AG09309 (cell line): ENCODE measurements around the gene MRGPRG.

Experiments
- DNase-seq: peaks from one replicate; pipeline ENCODE4 v3.0.0-alpha.2; 2010; ENCODE audit warnings: low read depth
- H3K4me3 ChIP-seq: 2 replicates; pipeline ENCODE4 v1.5.1; 2011; ENCODE audit warnings: mild to moderate bottlenecking, low read depth, low read length, moderate library complexity; ENCODE audit not compliant: control insufficient read depth
- TF ChIP-seq, protein P1 (sequence below): IDR thresholded peaks from 2 replicates; pipeline ENCODE4 v1.5.1; 2011; ENCODE audit warnings: mild to moderate bottlenecking, low read depth, low read length, inconsistent platforms; ENCODE audit not compliant: insufficient read depth, control insufficient read depth; ENCODE audit errors: missing control alignments

Gene MRGPRG

GRCh38 chr11:3234846-3235245, 16.2 kb upstream of the MRGPRG start:
- DNase-seq: no peak
- H3K4me3 ChIP-seq: no peak overlapping the region
- TF ChIP-seq, protein P1, sequence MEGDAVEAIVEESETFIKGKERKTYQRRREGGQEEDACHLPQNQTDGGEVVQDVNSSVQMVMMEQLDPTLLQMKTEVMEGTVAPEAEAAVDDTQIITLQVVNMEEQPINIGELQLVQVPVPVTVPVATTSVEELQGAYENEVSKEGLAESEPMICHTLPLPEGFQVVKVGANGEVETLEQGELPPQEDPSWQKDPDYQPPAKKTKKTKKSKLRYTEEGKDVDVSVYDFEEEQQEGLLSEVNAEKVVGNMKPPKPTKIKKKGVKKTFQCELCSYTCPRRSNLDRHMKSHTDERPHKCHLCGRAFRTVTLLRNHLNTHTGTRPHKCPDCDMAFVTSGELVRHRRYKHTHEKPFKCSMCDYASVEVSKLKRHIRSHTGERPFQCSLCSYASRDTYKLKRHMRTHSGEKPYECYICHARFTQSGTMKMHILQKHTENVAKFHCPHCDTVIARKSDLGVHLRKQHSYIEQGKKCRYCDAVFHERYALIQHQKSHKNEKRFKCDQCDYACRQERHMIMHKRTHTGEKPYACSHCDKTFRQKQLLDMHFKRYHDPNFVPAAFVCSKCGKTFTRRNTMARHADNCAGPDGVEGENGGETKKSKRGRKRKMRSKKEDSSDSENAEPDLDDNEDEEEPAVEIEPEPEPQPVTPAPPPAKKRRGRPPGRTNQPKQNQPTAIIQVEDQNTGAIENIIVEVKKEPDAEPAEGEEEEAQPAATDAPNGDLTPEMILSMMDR: no peak

DNA sequence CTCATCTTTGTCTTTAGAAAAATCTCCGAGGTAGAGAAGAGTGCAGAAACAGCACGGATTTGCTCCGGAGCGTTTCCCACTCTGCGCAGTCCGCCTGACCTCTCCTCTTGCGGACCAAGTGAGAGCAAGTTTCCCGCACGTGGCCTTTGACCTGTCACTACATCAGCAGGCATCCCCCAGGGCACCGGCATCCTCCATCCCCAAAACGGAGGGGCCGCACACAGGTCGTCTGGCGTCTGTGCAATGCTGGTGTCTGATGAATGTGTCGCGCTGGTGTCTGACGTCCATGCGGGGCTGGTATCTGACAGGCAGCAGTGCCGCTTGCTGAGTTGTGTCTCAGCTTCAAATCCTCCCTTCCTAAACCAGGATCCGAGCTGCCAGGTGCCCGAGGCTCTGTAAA, 14.3 kb upstream of the MRGPRG start:
- H3K4me3 ChIP-seq: no peak overlapping the region
- DNase-seq: no peak
- TF ChIP-seq, protein P1: no peak

DNA sequence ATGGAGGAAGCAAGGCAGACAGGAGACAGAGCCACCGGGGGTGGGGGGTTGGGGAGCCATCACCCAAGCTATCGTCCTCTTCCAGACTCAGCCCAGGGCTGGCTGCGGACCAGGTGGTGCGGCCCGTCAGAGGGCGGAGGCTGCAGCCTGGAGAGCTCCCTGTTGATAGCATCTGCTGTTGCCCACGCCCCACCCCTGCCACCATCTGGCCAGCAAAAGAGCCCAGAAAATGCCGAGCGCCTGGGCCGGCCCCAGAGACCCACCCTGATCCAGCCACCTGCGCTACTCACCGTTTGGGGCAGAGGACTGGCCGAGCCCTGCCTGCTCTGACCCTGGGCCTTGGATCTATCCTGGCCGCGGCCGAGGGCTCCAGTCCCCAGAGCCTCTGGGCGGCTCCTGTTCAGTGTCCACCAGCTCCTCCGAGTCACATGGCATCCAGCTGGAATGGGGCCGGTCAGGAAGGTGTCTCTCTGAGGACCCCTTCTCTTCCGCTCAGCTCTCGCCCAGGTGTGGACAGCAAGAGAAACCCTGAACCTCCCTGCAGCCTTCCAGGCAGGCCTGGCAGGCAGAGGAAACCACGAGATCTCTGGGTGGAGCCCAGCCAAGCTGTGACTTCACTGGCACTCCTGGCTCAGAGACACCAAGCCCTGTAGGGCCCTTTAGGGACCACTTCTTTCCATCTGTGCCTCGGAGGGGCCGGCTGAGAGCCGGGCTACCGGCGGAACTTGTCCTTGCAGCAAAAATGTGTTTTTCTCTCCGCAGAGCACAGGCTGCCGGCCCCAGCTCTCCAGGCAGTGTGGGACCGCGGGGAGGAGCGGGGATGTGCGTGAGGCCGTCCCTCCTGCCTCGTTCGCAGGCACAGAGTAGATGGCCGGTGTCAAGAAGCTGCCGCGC, 13.5 kb upstream of the MRGPRG start, which contains the start of gene MRGPRE:
MRGPRE (minus strand) TSS at position 567 of the 894 bp plus-strand sequence. CDS start 3,618 bp downstream, outside the sequence.
- H3K4me3 ChIP-seq: no peak within 1 kb of the TSS
- no peak for DNase-seq
- TF ChIP-seq, protein P1: no peak

DNA sequence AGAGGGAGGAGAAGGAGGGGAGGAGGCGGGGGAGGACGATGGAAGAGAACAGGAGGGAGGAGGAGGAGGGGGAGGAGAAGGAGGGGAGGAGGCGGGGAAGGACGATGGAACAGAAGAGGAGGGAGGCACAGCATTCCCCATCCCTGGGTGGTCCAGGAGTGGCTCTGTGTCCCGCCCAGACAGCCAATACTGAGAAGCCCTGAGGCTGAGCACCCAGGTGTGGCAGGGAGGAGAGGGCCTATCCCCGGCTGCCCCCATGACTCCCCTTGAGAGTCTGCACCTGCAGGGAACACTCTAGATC, 12.9 kb upstream of the MRGPRG start:
- no peak for DNase-seq
- TF ChIP-seq, protein P1: no peak
- H3K4me3 ChIP-seq: no peak overlapping the region

DNA sequence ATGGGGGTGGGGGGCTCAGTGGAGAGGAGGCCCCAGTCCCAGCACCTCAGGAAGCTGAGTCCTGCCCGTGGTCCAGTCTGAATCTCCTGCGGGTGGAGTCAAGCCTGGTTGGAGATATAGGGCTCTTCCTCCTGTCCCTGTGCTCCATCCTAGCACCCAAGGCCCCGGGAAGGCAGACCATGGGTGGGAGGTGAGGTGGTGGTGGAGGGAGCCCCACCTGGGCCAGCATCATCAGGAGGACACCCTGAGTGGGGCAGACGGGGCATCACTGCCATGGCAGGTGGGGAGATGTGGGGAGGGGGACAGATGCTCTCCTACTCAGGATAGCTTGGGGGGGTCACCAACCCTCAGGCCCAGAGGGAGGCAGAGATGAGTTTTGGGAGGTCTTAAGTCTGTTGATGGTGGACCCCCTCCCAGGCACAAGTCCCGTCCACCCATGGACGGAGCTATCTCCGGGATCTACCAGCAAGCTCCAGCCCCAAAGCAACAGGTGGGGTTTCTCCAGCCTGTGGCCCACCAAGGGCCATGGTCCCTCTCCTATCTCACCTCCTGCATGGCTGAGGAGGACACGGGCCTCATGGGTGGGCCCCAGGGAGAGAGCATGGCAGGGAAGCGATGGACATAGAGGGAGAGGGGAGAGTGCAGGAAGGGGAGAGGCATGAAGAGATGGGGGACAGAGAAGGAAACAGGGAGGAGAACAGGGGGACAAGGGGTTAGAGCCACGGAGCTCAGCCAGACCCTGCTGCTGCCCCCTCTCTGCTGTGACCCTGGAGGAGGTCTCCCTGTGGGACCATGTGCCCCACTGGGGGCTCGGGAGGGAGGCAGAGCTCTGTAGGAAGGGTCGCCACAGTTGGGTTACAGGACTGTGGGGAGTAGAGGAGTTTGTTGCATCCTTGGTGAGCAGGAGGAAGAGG, 12.3 kb upstream of the MRGPRG start:
- no peak for DNase-seq
- TF ChIP-seq, protein P1: no peak
- no peak overlapping the region for H3K4me3 ChIP-seq

DNA sequence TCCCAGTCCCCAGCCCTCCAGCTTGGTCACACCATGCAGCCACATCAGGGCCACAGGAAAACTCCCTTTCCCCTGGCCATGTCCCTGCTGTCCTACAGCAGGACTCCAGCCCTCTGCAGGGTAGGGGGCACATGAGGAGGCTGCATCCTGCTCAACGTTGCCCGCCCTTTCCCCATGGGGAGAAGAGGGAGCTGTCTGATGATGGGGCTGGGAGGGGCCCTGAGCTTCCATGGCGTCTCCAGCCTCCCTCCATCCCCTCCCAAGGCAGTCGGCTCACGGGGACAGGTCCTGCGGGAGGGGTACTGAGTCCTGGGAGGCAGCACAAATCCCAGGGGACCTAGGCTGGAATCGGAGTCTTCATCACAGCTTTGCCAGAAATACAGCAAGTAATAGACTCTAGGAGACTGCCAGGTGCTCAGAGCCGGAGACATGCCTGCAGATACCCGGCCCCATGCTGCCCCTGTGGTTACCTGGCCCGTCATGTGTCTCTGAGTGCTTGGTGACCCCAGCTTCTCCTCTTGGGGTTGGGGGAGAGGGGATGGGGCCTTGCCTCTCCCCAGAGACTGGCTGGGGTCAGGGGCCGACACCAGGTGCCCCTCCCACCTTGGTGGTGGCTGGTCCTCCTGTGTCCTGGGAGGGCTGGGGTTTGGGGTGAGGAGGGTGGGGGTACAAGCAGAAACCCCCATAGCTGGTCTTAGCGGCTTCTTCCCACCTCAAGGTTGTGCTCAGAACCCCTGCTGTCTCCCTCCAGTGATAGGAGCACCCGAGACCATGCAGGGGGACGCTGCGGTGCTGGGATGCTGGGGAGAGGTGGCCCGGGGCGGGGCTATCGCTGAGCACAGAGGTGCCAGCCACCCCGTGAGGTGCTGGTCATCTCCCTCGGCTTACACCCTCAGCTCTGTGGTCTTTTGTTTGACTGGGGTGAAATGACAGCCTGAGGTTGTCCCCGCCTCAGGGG, 11.3 kb upstream of the MRGPRG start:
- TF ChIP-seq, protein P1: no peak
- no peak for DNase-seq
- H3K4me3 ChIP-seq: no peak overlapping the region
